Stimulated activated CD4-positive, alpha-beta T cell treated with anti-CD3 and anti-CD28 coated beads, Interleukin-15, amount 100 ng/mL, for 1 hour (primary cell): ENCODE measurements around the gene NMT1.
A peak's percentile ranks its signal among the peaks of the same experiment; 100 is the strongest.

Experiments used
- DNase-seq, 2 donors: peaks; one replicate each; pipeline ENCODE4 v3.0.0-alpha.2; 2020; ENCODE audit warnings: low read depth in 1 of 2, low spot score in 1 of 2

Gene NMT1

GRCh38 chr17:45060797-45061605 lies at the start of gene NMT1:
Gene NMT1, plus strand, starts transcription at chr17:45061317. Its CDS starts 13 bp downstream, at chr17:45061330.
- peak; percentile 85 to 88 for DNase-seq

GRCh38 chr17:45011767-45012166 lies 49.4 kb upstream of the NMT1 start:
- DNase-seq = no peak

GRCh38 chr17:45013021-45013997 lies 47.8 kb upstream of the NMT1 start:
- no peak for DNase-seq

- no peak for DNase-seq
Measured at GRCh38 chr17:45016237-45016636, 44.9 kb upstream of the NMT1 start.

- no peak for DNase-seq
Measured at GRCh38 chr17:45016823-45017222, 44.3 kb upstream of the NMT1 start.

GRCh38 chr17:45018514-45018847 lies 42.6 kb upstream of the NMT1 start:
- no peak for DNase-seq

GRCh38 chr17:45018848-45019711 lies 42.0 kb upstream of the NMT1 start:
- peak in 1 of 2 donors; percentile 30 for DNase-seq

- DNase-seq = no peak
Measured at GRCh38 chr17:45020354-45021138, 40.6 kb upstream of the NMT1 start.

- peak; percentile 39 to 65 for DNase-seq
Measured at GRCh38 chr17:45021607-45022287, 39.4 kb upstream of the NMT1 start.

- no peak for DNase-seq
Measured at GRCh38 chr17:45022288-45022648, 38.8 kb upstream of the NMT1 start.

- no peak for DNase-seq
Measured at GRCh38 chr17:45022655-45023339, 38.3 kb upstream of the NMT1 start.

GRCh38 chr17:45029096-45029495 lies 32.0 kb upstream of the NMT1 start:
- no peak for DNase-seq

- no peak for DNase-seq
Measured at GRCh38 chr17:45029758-45030423, 31.2 kb upstream of the NMT1 start.

GRCh38 chr17:45030733-45031132 lies 30.4 kb upstream of the NMT1 start:
- DNase-seq = no peak

- no peak for DNase-seq
Measured at GRCh38 chr17:45031231-45032173, 29.6 kb upstream of the NMT1 start.

GRCh38 chr17:45032174-45032541 lies 29.0 kb upstream of the NMT1 start:
- no peak for DNase-seq

GRCh38 chr17:45034599-45034998 lies 26.5 kb upstream of the NMT1 start:
- DNase-seq = no peak

GRCh38 chr17:45035848-45036247 lies 25.3 kb upstream of the NMT1 start:
- no peak for DNase-seq
